ENCODE measurements around the gene LPAR6.

Gene LPAR6

GRCh38 chr13:48414501-48414900, 1.6 kb upstream of the LPAR6 start:
- no peak for DNase-seq

GRCh38 chr13:48411841-48412531, 927 bp downstream of the LPAR6 start:
- no peak for DNase-seq

GRCh38 chr13:48411147-48411794, 1.6 kb downstream of the LPAR6 start:
- DNase-seq = no peak

DNA sequence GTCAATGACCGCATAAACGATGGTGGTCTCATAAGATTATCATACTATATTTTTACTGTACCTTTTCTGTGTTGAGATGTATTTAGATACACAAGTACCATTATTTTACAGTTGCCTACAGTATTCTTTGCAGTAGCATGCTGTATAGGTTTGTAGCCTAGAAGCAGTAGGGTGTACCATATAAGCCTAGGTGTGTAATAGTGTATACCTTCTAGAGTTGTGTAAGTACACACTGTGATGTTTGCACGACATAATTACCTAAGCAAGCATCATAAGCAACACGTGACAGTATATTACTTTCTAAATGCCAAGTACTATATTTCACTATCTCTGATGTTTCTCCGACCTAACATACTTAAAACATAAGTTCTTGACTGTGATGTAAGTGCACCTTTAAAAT, 2.7 kb downstream of the LPAR6 start:
- DNase-seq = no peak

DNA sequence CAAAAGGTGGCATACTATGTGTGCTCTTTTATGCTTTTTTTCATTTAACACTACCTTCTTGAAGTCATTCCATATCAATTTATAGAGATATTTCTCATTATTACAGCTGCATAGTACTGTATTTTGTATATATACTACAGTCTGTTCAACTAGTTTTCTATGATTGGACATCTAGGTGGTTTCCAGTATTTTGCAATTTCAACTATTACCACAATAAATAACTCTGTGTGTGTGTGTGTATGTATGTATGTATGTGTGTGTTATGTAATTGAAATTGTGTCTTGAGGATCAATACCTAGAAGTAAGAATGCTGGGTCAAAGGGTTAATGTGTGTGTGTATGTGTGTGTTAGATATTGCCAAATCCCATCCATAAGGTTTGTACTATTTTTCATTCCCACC, 7.0 kb downstream of the LPAR6 start:
- no peak for DNase-seq

- no peak for DNase-seq
These were observed 8.0 kb downstream of the LPAR6 start for GRCh38 chr13:48404952-48405351.

GRCh38 chr13:48403913-48404312, 9.0 kb downstream of the LPAR6 start:
- no peak for DNase-seq

GRCh38 chr13:48403151-48403631, 9.7 kb downstream of the LPAR6 start:
- DNase-seq = no peak

DNA sequence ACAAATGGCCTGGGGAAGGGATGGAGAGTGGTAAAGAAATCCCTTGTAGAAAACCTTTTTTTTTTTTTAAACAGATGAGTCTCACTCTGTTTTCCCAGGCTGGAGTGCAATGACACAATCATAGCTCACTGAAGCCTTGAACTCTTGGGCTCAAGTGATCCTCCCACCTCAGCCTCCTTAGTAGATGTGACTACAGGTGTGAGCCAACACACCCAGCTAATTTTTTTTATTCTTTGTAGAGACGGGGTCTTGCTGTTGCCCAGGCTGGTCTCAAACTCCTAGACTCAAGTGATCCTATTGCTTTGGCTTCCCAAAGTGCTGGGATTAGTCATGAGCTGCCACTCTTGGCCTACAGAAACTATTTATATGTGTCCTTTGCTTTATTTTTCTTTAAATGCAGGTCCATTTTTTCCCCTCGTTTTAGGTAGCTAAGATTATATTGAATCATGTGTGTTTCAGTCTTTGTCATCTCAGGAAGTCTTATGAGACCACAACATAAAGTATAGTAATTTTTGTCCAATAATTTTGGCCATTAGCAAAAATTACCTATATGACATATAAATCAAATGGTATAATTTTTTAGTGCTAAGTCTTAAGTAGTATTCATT, 10.5 kb downstream of the LPAR6 start:
- no peak for DNase-seq

- no peak for DNase-seq
These were observed 11.4 kb downstream of the LPAR6 start for GRCh38 chr13:48401480-48401879.

DNA sequence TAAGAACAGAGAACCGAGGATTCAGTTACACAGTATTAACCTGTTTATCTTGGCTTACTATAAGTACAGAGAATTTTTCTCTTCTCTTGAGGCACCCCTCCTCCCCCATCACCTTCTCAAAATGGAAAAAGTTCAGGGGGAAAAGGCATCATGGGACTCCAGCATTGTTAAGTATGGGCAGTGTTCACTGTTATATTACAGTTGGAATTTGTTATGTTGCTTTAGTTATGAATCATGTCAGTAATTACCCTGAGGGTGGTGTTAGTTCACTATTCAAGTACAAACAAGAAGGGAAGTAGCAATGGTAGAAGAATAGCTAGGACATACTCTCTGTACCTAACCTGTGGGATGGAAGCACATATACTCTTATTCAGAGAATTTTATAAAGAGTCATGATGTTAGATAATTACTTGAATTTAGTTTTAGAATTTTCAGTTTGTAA, 12.0 kb downstream of the LPAR6 start:
- no peak for DNase-seq

DNA sequence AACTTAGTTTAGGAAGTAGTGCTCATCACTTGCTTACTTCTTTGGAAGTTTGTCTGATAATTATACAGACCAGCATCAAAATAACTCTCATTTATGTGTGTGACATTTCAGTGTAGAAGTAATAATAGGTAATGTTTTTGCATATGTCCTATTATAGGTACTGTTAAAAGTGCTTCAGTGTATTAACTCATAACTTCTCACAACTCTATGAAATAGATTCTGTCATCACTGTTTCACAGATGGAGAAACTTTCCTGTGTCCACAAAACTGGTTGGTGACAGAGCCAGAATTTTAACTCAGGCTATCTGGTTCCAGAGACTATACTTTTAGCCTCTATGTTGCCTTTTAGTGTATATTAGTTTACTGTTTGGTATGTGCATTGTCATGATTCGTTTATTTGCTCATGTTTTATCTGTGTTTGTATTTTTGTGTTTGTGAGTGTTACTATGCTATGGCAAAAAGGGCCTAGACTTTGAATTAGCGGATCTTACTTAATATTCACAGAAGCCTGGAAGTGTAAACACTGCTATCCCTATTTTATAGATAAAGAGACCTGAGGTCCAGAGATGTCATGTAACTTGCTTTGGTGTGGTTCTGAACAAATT, 12.7 kb downstream of the LPAR6 start:
- no peak for DNase-seq

- DNase-seq = no peak
These were observed 14.3 kb downstream of the LPAR6 start for GRCh38 chr13:48398450-48399095.

GRCh38 chr13:48397744-48398143, 15.2 kb downstream of the LPAR6 start:
- no peak for DNase-seq

GRCh38 chr13:48393698-48394085, 19.2 kb downstream of the LPAR6 start:
- DNase-seq = no peak

GRCh38 chr13:48393030-48393697, 19.7 kb downstream of the LPAR6 start:
- no peak for DNase-seq

- DNase-seq = no peak
These were observed 21.7 kb downstream of the LPAR6 start for GRCh38 chr13:48391257-48391656.

- no peak for DNase-seq
These were observed 26.1 kb downstream of the LPAR6 start for GRCh38 chr13:48386816-48387215.

DNA sequence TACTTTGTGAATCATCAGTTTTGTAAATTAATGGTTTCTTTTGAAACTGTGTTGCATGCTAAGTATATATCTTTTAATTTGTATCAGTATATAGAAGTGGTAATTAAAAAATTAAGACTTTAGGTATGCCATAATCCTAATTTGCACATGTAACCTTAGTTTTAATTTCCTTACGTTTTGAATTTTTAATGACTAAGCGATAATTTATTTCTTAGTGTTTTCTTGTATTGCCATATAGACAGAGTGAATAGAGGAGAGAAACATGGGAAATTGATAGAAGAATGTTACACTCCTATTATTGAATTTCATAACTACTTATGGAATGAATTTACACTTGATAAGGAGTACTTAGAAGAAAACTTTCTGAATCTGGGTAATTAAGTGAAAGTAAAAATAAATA, 29.5 kb downstream of the LPAR6 start:
- no peak for DNase-seq

- no peak for DNase-seq
These were observed 32.3 kb downstream of the LPAR6 start for GRCh38 chr13:48380581-48380980.

- no peak for DNase-seq
These were observed 35.1 kb downstream of the LPAR6 start for GRCh38 chr13:48377857-48378256.

DNA sequence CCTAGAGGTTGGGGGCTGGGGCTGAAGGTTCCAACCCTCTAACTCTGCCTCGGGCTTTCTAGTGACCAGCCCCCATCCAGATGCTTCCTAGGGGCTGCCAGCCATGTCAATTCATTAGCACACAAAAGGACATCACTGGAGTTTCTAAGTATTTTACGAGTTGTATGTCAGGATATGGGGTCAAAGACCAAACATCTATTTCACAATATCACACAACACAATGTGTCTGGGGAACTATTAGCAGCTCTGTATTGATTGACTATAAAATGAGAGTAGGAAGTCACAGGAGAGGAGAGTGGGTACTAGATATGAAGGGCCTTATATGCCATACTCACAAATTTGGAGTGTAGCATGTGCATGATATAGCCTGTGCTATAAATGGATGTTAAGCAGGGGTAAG, 42.1 kb downstream of the LPAR6 start:
- no peak for DNase-seq

DNA sequence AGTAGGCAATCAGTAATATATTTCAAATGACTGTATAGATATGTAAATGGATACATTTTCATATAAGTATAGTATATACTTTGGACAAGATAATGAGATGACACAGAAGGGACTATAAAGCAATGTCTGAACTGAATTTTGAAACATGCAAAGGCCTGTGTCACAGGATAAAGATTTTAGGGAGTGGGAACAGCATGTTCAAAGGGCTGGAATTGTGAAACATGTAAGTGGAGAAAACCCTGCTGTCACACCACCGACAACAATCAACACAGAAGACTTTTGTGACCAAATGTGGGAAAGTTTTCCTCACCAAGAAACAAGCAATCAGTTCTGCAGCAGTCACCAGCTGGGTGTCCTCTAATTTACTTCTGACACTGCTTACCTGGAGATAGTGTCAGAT, 42.9 kb downstream of the LPAR6 start:
- DNase-seq = no peak

Data from NCI-H187 (cell line).